NCI-H1436 (cell line): ENCODE measurements around the gene INTS11.

Experiments
- DNase-seq: peaks from one replicate; lab custom pipeline; 2025; lab: John Stamatoyannopoulos, UW

The INTS11 gene

DNA sequence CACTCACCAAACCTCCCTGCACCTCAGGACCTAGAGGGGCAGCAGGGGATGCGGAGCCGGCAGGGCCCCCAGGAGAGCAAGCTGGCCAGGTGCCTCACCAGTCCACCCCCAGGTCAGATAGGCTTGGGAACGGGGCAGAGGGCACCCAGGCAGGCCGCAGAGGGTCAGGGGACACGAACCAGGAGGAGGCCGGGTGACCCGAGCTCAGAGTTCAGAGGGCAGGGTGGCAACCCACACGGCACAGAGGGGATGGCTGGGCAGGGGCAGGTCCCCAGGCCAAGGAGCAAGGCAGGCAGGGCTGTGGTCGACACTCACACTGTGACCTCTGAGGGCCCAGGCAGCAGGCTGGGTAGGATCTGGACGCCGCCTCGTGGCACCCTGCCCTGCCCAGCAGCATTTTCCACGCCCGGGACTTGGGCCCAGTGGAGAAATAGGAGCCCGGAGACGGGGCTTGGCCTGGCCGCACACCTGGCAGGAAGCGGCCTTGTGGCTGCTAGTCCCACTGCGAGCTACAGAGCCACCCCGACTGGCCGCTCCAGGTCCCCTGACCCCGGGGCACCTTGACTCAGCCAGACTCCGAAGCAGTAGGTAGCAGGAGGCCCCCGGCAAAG lies 19.5 kb upstream of the INTS11 start:
- no peak for DNase-seq

DNA sequence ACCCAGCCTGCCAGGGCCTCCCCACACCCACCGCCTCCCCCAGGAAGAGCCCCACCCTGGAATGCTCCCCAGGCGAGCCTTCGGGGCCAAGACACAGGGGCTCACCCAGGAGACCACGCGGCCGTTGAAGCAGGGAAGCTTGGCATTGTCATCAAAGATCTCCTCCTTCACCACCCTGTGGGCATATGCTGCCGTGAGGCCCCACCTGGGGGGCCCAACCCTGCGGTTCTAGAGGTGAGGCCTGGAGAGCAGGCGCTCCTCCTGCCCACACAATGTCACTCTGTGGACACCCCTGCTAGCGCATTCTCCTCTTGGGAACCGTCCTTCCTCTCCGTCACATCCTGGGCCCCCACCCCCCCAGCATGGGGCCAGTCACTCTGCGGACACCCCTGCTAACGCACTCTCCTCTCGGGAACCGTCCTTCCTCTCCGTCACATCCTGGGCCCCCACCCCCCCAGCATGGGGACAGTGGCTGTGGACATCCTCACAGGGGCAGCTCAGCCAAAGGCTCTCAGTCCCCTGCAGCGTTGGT lies 18.2 kb upstream of the INTS11 start:
- DNase-seq, result no peak

DNA sequence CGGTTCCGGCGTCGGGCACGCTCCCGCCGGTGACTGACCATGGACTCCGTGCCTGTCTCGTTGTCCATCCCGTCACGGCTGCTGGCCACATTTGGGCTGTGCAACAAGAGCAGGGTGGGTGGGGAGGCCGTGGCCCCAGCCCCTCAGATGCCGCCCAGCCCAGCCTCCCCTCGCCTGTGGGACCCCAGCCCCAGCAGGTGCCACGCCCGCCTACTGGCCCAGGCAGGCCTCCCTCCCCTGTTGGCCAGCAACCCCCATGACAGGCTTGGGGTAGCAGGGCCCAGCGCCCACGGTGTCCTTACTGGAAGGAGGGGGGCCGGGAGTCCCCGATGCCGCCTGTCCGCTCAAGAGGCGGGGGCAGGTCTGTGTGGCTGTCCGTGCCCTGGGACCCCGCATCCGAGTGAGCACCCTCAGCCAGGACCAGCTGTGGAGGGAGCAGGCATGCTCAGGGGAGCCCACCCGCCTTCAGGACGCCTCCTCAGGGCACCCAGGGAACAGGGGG lies 17.7 kb upstream of the INTS11 start:
- DNase-seq, result no peak

- DNase-seq, result no peak
Measured at GRCh38 chr1:1341549-1342021, 17.1 kb upstream of the INTS11 start.

DNA sequence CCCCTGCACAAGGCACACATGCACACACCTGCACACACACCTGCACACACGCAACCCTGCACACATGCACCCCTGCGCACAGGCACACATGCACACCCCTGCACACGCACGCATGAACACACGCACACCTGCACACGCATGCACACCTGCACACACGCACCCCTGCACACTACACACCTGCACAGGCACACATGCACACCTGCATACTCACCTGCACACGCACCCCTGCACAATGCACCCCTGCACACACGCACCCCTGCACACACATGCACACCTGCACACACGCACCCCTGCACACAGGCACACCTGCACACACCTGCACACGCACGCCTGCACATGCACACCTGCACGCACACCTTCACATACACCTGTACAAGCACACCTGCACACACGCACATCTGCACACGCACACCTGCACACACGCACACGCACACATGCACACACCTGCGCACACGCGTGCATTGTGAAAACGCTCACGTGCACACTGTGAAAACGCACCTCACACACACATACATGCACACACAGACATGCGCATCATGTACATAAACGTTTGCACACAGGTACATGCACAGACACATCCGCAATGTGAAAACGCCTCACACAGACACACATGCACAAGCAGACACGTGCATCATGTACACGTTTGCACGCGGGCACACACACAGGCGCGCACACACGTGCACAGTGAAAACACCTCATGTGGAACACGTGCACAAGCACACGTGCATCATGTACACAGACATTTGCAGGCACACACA lies 16.5 kb upstream of the INTS11 start:
- DNase-seq, result no peak

DNA sequence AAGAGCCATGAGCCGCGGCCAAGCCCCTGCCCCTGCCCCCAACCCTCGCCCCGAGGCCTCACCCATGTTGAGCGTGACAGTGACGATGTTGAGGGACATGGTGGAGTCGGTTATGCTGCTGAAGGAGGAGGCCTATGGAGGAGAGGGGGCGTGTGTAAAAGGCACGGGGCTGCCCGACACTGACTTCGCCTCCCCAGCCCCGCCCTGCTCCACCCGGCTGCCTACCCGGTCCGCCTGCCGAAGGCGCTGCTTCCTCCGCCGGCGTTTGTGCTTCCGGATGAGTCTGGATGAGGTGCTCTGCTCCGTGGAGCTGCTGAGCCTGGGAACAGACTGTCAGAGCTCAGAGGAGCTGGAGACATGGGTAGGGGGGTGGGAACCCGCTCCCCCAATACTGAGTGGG lies 15.7 kb upstream of the INTS11 start:
- DNase-seq, result no peak

DNA sequence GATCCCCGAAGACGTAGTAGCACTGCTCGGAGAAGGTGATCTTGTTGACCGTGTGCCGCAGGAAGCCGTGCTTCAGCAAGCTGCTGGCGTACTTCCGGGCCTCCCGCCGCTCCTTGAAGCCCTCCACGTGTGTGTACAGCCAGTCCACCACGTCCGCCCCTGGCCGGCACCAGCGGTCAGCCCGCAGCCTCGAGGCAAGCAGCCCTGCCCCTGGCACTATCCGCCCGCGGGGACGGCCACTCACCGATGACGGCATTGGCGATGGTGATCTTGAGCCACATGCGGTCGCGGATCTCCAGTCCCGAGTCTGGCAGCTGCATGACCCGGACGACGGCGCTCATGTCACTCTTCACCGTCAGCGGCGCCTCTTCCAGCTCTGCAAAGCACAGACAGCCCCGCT lies 13.8 kb upstream of the INTS11 start:
- no peak for DNase-seq

- no peak for DNase-seq
Measured at GRCh38 chr1:1337793-1338147, 13.3 kb upstream of the INTS11 start.

DNA sequence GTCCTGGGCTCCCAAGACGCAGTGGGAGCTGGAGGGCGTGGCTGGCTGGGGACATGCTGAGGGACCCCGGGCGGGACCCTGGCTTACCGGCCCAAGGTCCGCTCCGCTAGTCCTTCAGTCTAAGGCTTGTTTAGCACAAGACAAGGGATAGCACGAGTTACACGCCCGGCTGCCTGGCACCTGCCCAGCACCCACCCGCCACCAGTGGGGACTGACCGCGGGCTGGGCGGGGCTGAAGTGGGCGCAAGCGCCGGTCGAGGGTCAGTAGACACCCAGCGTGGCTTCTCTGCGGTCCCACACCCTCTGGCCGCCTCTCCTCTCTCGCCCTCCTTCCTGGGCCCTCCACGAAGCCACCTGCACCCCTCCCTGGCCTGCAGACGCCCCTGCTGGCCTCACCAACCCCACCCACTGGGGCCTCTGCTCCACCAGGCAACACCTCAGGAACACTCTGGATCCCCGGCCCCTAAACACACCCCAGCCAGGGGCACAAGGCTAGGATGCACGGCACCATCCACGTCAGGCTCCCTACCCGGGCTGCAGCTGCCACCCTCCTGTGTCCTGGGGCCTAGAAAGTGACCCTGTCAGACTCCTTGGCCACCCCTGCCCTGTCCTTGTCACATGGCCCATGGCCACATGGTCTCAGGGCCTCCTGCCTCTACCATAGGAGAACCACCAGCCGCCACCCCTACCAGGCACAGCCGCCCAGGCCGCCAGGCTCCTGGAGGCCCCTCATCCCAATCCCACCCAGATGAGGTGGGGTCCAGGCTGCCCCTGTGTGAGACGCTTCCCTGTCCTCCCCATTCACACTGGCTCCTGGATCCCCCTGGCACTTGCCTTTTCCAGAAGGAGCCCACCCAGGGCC lies 12.7 kb upstream of the INTS11 start:
- no peak for DNase-seq

- DNase-seq, result no peak
Measured at GRCh38 chr1:1336446-1336845, 12.0 kb upstream of the INTS11 start.

DNA sequence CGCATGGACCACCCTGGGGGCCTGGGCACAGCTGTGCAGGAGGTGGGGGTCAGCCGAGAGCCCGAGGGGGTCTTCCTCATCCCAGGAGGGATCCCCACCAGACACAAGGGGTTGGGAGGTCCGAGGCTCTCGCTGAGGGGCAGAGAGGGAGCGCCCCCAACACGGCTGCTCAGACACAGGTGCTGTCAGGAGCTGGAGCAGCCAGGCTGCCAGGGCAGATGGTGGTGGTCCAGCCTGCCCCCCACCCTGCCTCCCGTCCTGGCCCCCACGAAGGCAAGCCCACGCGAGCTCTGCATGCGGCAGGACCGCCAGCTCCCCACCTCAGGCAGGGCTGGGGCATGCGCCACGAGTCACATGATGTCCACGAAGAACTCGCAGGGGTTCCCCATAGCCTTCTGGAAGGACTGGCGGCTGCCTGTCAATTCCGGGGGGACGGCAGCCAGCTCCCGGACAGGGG lies 11.4 kb upstream of the INTS11 start:
- no peak for DNase-seq

- no peak for DNase-seq
Measured at GRCh38 chr1:1335283-1335682, 10.8 kb upstream of the INTS11 start.

- no peak for DNase-seq
Measured at GRCh38 chr1:1334835-1335234, 10.4 kb upstream of the INTS11 start.

GRCh38 chr1:1333551-1334241 lies 9.2 kb upstream of the INTS11 start:
- DNase-seq, result no peak

GRCh38 chr1:1332774-1333480 lies 8.5 kb upstream of the INTS11 start:
- no peak for DNase-seq

- no peak for DNase-seq
Measured at GRCh38 chr1:1332031-1332755, 7.7 kb upstream of the INTS11 start.

DNA sequence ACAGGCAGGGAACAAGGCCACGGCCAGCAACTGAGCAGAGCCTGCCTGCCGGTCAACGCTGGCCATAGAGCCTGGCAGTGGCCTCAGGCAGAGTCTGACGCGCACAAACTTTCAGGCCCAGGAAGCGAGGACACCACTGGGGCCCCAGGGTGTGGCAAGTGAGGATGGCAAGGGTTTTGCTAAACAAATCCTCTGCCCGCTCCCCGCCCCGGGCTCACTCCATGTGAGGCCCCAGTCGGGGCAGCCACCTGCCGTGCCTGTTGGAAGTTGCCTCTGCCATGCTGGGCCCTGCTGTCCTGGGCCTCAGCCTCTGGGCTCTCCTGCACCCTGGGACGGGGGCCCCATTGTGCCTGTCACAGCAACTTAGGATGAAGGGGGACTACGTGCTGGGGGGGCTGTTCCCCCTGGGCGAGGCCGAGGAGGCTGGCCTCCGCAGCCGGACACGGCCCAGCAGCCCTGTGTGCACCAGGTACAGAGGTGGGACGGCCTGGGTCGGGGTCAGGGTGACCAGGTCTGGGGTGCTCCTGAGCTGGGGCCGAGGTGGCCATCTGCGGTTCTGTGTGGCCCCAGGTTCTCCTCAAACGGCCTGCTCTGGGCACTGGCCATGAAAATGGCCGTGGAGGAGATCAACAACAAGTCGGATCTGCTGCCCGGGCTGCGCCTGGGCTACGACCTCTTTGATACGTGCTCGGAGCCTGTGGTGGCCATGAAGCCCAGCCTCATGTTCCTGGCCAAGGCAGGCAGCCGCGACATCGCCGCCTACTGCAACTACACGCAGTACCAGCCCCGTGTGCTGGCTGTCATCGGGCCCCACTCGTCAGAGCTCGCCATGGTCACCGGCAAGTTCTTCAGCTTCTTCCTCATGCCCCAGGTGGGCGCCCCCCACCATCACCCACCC lies 6.9 kb upstream of the INTS11 start, which contains the start of gene TAS1R3:
TAS1R3 (plus strand) TSS at position 213 of the 898 bp plus-strand sequence; CDS start at position 279, 66 bp downstream.
- DNase-seq, result no peak

- DNase-seq, result no peak
Measured at GRCh38 chr1:1330366-1331067, 6.1 kb upstream of the INTS11 start.
